HUES48 (cell line): ENCODE results near the gene PPP1R9B.
A peak's percentile ranks its signal among the peaks of the same experiment; 100 is the strongest.

Experiments used
- H3K27ac ChIP-seq: one replicate; pipeline ENCODE4 v1.7.0; 2013; ENCODE audit warnings: low read depth, low read length, inconsistent platforms
- H3K27me3 ChIP-seq: 2 replicates; pipeline ENCODE4 v1.6.1; 2013; ENCODE audit warnings: mild to moderate bottlenecking, low read length; ENCODE audit not compliant: control insufficient read depth, insufficient read depth
- H3K36me3 ChIP-seq: 2 replicates; pipeline ENCODE4 v1.6.1; 2013; ENCODE audit warnings: low read length; ENCODE audit not compliant: control insufficient read depth, insufficient read depth
- H3K4me1 ChIP-seq: 2 replicates; pipeline ENCODE4 v1.6.1; 2013; ENCODE audit warnings: mild to moderate bottlenecking, low read length; ENCODE audit not compliant: control insufficient read depth, insufficient read depth
- H3K4me3 ChIP-seq: 2 replicates; pipeline ENCODE4 v1.5.1; 2013; ENCODE audit warnings: mild to moderate bottlenecking, low read depth, low read length
- H3K9ac ChIP-seq: 2 replicates; pipeline ENCODE4 v1.6.1; 2013; ENCODE audit warnings: mild to moderate bottlenecking, low read depth, low read length, moderate library complexity
- H3K9me3 ChIP-seq: 2 replicates; pipeline ENCODE4 v1.6.1; 2013; ENCODE audit warnings: low read length; ENCODE audit not compliant: control insufficient read depth, insufficient read depth

The PPP1R9B gene

DNA sequence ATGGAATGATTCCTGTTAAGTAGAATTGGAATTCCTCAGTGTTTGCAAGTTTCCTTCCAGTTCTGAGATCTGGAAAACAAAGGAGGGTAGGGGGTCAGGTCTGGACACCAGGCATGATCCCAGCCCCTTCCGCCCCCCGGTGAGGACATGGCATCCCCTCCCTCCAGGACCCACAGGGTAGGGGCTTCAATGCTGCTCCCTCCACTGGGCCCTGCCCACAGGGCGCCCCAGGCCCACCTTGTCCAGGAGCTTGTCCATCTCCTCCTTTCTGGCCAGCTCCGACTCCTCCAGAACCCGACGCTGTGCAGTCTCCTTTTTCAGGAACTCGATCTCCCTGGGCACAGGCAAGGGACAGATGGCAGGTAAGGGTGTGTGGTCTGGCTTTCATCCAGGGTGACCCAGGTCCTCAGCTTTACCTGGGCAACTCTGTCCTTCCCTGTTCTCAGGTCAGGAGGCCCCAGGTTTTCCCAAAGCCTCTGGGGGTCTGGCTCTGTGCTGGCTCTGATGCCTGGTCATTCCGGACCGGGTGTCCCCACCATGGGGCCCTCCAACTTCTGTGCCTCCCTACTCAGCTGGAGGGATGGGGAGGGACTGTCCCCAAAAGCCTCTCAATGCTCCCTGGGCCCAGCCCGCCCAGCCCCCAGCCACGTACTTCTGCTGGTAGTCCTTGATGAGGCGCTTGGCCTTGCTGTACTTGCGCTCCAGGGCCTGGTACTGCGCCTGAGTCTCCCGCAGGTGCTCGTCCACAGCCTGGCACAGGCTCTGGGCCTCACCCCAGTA lies 15.0 kb downstream of the PPP1R9B start:
- no peak overlapping the region for H3K27ac ChIP-seq
- peaks cover 25% of the 10 kb centered on the region for H3K27me3 ChIP-seq
- peaks cover 13% of the 10 kb centered on the region for H3K36me3 ChIP-seq

DNA sequence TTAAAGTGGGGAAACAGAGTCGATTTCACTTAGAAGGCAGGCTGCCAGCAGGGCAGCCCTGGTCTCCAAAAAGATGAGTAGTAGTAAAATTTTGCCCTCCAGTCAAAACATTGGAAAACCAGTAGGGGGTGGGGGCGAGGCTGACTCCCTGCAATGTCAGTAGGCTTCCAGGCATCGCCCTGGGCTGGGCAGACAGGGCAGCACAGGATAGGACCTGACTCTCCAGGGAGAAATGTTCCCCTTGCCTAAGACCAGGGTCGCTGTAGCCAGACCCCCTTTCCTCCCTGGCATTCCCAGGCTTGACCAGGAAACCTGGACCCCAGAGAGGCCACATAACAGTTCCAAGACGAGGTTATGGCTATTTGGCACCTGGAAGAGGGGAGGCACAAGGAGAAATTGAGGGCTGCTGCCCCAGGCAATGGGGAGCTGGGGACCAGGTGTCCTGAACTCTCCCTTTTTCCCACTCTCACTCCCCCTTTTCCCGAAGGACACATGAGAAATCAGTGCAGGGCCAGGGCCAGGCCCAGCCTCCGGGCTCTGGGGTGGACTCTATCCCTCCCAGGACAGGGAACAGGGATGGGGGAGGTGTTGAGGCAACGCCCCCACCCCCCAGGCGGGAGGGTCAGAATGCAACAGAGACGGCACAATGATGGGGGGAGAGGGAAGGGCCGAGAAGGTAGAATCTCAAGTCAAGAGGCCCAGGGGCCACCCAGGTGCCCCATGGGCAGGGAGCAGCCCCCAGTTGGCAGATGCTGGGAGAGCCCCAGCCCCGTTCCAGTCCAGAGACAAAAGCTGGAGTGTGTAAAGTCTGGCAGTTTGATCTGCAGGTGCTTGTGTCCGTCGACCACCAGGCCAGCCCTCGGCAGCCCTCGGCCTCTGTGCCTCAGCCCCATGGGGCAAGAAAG lies 16.0 kb downstream of the PPP1R9B start:
- Histone ChIP-seq H3K4me3 (no peak overlapping the region), H3K9me3 (no peaks in the 10 kb centered on the region), H3K36me3 (peaks cover 13% of the 10 kb centered on the region), H3K4me1 (peaks cover 21% of the 10 kb centered on the region), H3K9ac (no peak overlapping the region), H3K27me3 (peaks cover 25% of the 10 kb centered on the region), H3K27ac (no peak overlapping the region)

More for the DNA sequence above, 15.0 kb downstream of the PPP1R9B start:
- Histone ChIP-seq H3K4me3 (no peak overlapping the region), H3K9me3 (no peaks in the 10 kb centered on the region), H3K4me1 (peaks cover 21% of the 10 kb centered on the region), H3K9ac (no peak overlapping the region)

DNA sequence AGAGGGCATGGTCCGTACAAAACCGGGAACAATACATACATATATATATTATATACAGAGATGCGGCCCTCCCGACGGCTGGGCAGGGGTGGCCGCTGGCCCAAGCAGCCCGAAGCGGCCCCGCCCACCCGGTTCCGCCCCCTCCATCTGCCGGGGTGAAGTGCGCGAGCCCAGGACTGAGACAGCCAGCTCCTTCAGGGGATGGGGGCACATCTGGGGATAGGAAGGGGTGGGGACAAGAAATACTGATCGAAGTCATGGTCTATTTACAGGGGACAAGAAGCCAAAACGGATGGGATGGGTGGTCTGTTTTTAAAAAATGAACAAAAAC lies 16.7 kb downstream of the PPP1R9B start:
- H3K9me3 ChIP-seq, result no peaks in the 10 kb centered on the region
- H3K4me3 ChIP-seq, result no peak overlapping the region
- no peak overlapping the region for H3K9ac ChIP-seq
- peaks cover 21% of the 10 kb centered on the region for H3K4me1 ChIP-seq
- H3K27ac ChIP-seq, result no peak overlapping the region
- peaks cover 8% of the 10 kb centered on the region for H3K36me3 ChIP-seq
- H3K27me3 ChIP-seq, result peaks cover 25% of the 10 kb centered on the region

DNA sequence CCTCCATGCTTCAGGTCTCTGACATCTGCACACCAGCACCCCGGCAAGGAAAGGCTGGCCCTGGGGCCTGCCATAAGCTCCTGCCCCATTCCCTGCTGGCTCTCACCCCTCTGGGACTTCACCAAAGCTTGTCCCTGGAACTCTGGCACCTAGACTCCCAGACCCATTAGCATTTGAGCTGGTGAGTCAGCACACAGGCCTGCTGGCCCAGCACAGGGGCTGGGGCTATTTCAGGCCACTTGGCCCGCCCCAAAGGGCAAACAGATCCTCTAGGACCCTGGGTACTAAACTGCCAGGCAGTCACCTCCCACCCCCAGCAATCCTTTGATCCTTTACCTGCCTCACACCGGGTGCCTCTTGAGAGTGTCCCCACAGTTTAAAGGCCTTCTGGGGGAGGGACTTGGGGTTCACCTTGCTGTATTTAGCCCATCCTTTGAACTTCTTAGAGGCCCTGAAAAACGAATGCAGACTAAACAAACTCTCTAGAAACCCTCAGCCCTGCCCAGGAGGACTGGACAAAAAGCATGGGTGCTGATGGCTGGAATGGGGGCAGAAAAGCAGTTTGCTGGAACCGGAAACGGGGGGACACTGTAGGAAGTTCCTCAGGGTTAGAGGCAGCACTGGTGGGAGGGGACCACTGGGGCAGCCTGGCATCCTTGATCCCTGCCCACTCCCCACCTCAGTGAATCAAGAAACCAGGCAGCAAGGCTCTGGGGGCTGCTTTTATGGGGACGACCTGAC lies 17.3 kb downstream of the PPP1R9B start:
- Histone ChIP-seq H3K27ac (peak overlapping the region; percentile 16), H3K9me3 (no peaks in the 10 kb centered on the region), H3K27me3 (peaks cover 25% of the 10 kb centered on the region), H3K4me1 (peaks cover 21% of the 10 kb centered on the region), H3K4me3 (no peak overlapping the region), H3K9ac (no peak overlapping the region), H3K36me3 (peaks cover 3% of the 10 kb centered on the region)

DNA sequence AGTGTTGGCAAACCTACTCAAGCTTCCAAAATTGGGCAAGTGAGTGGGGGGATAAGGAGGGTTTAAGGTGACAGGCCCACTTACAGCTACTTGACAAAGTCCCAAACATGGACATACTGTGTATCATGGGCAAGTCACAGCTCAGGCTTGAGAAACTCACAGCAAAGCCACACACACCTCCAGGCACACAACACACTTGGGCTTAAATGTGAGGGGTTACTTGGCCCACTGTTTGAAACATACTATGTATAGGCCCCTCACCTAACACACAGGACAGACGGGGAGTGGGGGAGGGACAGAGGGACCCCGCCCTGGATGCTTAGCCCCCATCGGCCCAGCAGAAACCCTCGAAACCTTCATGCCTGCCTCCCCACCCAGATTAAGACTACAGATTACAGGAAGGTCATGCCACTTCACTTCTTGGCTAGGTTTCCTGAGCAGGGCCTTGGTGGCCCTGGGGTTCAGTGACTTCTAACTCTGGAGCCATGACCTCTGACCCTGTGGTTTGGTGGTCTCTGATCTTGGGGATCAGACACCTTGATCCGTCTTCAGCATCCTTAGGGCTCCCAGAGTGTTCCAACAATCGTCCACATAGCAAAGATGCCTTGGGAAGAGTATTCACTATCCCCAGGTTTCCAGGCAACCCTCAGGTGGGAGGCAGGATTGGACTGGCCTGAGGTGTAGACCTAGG lies 18.2 kb downstream of the PPP1R9B start:
- Histone ChIP-seq H3K4me1 (peaks cover 28% of the 10 kb centered on the region), H3K27ac (peak overlapping the region; percentile 16)

DNA sequence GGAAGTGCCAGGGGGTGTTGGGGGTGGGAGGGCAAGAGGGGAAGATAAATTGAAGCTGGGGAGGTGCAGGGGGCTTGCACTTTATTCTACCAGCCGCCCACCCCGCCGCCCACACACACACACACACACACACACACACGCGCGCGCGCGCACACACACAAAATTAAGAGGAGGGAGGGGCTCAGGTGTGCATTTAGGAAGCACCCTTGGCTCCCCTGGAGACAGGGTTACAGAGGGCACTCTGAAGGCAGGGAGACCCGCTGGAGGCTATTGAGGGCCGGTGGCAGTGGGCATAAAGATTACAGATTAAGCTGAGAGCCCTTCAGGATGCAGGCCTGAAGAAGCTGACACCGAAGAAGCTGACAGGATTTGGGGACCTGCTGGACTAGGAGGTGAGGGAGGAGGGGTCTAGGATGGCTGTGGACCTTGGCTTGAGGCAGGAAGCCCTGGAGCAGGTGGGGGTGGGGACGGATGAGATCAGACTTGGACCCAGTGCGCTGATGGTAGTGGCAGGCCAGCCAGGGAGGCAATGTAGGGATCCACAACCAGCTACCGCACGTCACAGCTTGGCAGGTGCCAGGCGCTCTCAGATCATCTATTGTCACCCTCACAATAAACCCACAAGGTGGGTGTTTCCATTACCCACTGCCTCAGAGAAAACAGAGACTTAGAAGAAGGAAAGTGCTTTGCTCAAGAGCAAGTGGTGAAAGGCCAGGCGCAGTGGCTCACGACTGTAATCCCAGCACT lies 19.7 kb downstream of the PPP1R9B start:
- peak overlapping the region; percentile 79; the same call in 1 of the 2 replicates for H3K4me3 ChIP-seq

More for the DNA sequence above, 18.2 kb downstream of the PPP1R9B start:
- Histone ChIP-seq H3K4me3 (no peak overlapping the region), H3K9me3 (no peaks in the 10 kb centered on the region), H3K36me3 (no peaks in the 10 kb centered on the region; the same call in 1 of the 2 replicates), H3K27me3 (peaks cover 25% of the 10 kb centered on the region), H3K9ac (no peak overlapping the region)

DNA sequence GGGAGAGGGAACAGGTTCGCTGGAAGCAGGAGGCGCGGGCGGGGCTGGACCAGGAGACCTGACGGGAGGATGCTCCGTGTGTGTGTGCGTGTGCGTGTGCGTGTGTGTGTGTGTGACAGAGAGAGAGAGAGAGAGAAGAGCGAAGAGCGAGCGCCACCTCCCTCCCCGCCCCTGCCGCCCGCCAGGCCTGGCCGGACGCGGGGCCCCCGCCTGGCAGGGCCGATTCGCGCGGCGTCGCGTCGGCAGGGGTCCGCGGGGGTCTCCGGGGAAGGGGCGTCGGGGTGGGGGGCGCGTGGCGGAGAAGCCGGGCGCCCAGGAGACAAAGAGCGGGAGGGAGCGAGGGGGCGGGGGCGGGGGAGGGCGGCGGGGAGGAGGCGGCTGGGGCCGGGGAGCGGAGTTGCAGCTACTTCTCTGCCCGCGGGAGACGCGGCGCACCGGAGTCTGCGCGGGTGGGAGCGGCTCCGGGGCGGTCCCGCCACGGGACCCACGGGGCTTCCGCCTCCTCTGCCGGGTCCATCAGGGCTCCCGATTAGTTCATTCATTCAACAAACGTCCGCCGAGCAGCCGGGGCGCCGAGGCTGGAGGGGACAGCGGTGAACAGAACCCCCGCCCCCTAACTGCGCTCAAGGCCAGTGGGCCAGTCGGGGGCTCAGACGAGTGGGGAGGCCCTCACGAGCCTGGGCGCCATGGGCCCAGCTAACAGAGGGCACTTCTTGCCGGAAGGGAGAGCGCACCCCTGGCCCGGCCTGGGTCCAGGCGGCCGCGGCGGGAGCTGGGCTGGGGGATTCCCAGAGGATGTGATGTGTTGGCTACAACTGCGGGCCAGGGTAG lies 20.5 kb downstream of the PPP1R9B start, which contains the start of gene SAMD14:
Gene SAMD14, minus strand, starts transcription at position 433 of the 831 bp plus-strand sequence. CDS start 5,201 bp downstream, outside the sequence.
- H3K4me1 ChIP-seq, result peaks cover 28% of the 10 kb centered on the region
- H3K27ac ChIP-seq, result peak within 1 kb of the TSS; percentile 60
- no peaks in the 10 kb centered on the region for H3K36me3 ChIP-seq
- no peaks in the 10 kb centered on the region for H3K9me3 ChIP-seq
- no peak within 1 kb of the TSS for H3K9ac ChIP-seq
- peak within 1 kb of the TSS; percentile 79 for H3K4me3 ChIP-seq
- H3K27me3 ChIP-seq, result peaks cover 25% of the 10 kb centered on the region

More for the DNA sequence above, 19.7 kb downstream of the PPP1R9B start:
- peaks cover 28% of the 10 kb centered on the region for H3K4me1 ChIP-seq
- H3K27me3 ChIP-seq, result peaks cover 25% of the 10 kb centered on the region
- H3K36me3 ChIP-seq, result no peaks in the 10 kb centered on the region; the same call in 1 of the 2 replicates
- H3K27ac ChIP-seq, result no peak overlapping the region
- no peak overlapping the region for H3K9ac ChIP-seq
- no peaks in the 10 kb centered on the region for H3K9me3 ChIP-seq

DNA sequence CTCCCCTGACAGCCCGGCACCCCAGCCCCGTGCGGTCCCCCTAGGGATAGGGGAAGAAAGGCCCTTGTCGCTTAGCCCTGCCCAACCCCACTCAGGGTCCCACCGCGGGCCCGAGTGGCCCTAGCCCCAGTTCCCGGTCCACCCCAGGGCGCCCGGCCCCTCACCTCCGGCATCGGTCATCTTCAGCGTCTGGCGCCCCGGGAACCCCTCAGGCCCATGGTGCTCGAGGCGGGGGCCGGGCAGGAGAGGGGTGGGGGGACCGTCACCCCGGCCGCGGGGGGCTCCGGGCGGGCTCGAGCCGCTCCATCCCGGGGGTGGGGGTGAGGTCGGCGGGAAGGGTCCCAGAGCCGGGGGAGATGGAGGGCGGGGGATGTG lies 21.1 kb downstream of the PPP1R9B start:
- H3K9ac ChIP-seq, result no peak overlapping the region
- peak overlapping the region; percentile 61 for H3K4me3 ChIP-seq
- no peak overlapping the region for H3K27ac ChIP-seq
- peaks cover 25% of the 10 kb centered on the region for H3K27me3 ChIP-seq
- no peaks in the 10 kb centered on the region for H3K36me3 ChIP-seq
- H3K4me1 ChIP-seq, result peaks cover 23% of the 10 kb centered on the region
- H3K9me3 ChIP-seq, result no peaks in the 10 kb centered on the region
